ENCODE results near the gene TBX15. TPM values are rescaled to one million over a fixed set of nuclear protein-coding genes. Genes with fewer than 3 reads are reported as not detected.
"Not testable (repeated sequence)": the region's sequence is repeated elsewhere in the genome, so short reads cannot be mapped to it uniquely, and the experiment has no call there.

TBX15 gene
- total RNA-seq, 3 donors from 2014 or later = not detected

- no peaks in the 10 kb centered on the region for H3K9me3 Mint-ChIP-seq
- ATAC-seq (no peak), DNase-seq (no peak)
- H3K27me3 Mint-ChIP-seq (ENCODE audit: low read depth) = peaks cover 5% of the 10 kb centered on the region
- H3K4me1 Mint-ChIP-seq (ENCODE audit: low read depth) = no peaks in the 10 kb centered on the region
- no peaks in the 10 kb centered on the region for H3K36me3 Mint-ChIP-seq (ENCODE audit: insufficient read depth)
- H3K4me3 Mint-ChIP-seq = no peak overlapping the region
Measured at GRCh38 chr1:118963138-118963455, 25.0 kb downstream of the TBX15 start.

- Mint-ChIP-seq H3K4me1 (ENCODE audit: low read depth) (no peaks in the 10 kb centered on the region), H3K4me3 (no peak overlapping the region), H3K9me3 (no peaks in the 10 kb centered on the region), H3K36me3 (ENCODE audit: insufficient read depth) (no peaks in the 10 kb centered on the region), H3K27me3 (ENCODE audit: low read depth) (peaks cover 5% of the 10 kb centered on the region)
- DNase-seq = no peak
- no peak for ATAC-seq
Measured at GRCh38 chr1:118961156-118961555, 27.0 kb downstream of the TBX15 start.

- Mint-ChIP-seq H3K9me3 (no peaks in the 10 kb centered on the region), H3K27me3 (ENCODE audit: low read depth) (peaks cover 5% of the 10 kb centered on the region), H3K4me3 (no peak overlapping the region), H3K4me1 (ENCODE audit: low read depth) (no peaks in the 10 kb centered on the region), H3K36me3 (ENCODE audit: insufficient read depth) (no peaks in the 10 kb centered on the region)
- no peak for DNase-seq
- ATAC-seq = no peak
Measured at GRCh38 chr1:118960567-118961136, 27.5 kb downstream of the TBX15 start.

GRCh38 chr1:118960026-118960561, 28.0 kb downstream of the TBX15 start:
- ATAC-seq = no peak
- DNase-seq = no peak
- Mint-ChIP-seq H3K9me3 (no peaks in the 10 kb centered on the region), H3K4me3 (no peak overlapping the region), H3K27me3 (ENCODE audit: low read depth) (peaks cover 5% of the 10 kb centered on the region), H3K4me1 (ENCODE audit: low read depth) (no peaks in the 10 kb centered on the region), H3K36me3 (ENCODE audit: insufficient read depth) (no peaks in the 10 kb centered on the region)

GRCh38 chr1:118958937-118959631, 29.1 kb downstream of the TBX15 start:
- H3K9me3 Mint-ChIP-seq = no peaks in the 10 kb centered on the region
- H3K4me1 Mint-ChIP-seq (ENCODE audit: low read depth) = no peaks in the 10 kb centered on the region
- DNase-seq = no peak
- H3K27me3 Mint-ChIP-seq (ENCODE audit: low read depth) = peaks cover 5% of the 10 kb centered on the region
- no peak overlapping the region for H3K4me3 Mint-ChIP-seq
- H3K36me3 Mint-ChIP-seq (ENCODE audit: insufficient read depth) = no peaks in the 10 kb centered on the region
- ATAC-seq = no peak

GRCh38 chr1:118958140-118958539, 30.0 kb downstream of the TBX15 start:
- Mint-ChIP-seq H3K9me3 (no peaks in the 10 kb centered on the region), H3K36me3 (ENCODE audit: insufficient read depth) (no peaks in the 10 kb centered on the region), H3K4me3 (no peak overlapping the region), H3K4me1 (ENCODE audit: low read depth) (no peaks in the 10 kb centered on the region), H3K27me3 (ENCODE audit: low read depth) (peaks cover 4% of the 10 kb centered on the region)
- no peak for DNase-seq
- no peak for ATAC-seq

- H3K27me3 Mint-ChIP-seq (ENCODE audit: low read depth); H3K4me1 Mint-ChIP-seq (ENCODE audit: low read depth); ATAC-seq; DNase-seq; H3K36me3 Mint-ChIP-seq (ENCODE audit: insufficient read depth); H3K9me3 Mint-ChIP-seq; H3K4me3 Mint-ChIP-seq: not testable (repeated sequence)
Measured at GRCh38 chr1:118957579-118957978, 30.6 kb downstream of the TBX15 start.

- ATAC-seq = no peak
- H3K36me3 Mint-ChIP-seq (ENCODE audit: insufficient read depth) = no peaks in the 10 kb centered on the region
- no peak overlapping the region for H3K4me3 Mint-ChIP-seq
- DNase-seq = no peak
- H3K9me3 Mint-ChIP-seq = no peaks in the 10 kb centered on the region
- no peaks in the 10 kb centered on the region for H3K4me1 Mint-ChIP-seq (ENCODE audit: low read depth)
- peaks cover 4% of the 10 kb centered on the region for H3K27me3 Mint-ChIP-seq (ENCODE audit: low read depth)
Measured at GRCh38 chr1:118954301-118954905, 33.7 kb downstream of the TBX15 start.

GRCh38 chr1:118951270-118951936, 36.7 kb downstream of the TBX15 start:
- ATAC-seq (no peak), DNase-seq (no peak)

GRCh38 chr1:118949315-118949714, 38.8 kb downstream of the TBX15 start:
- H3K9me3 Mint-ChIP-seq = peaks cover 3% of the 10 kb centered on the region
- no peak overlapping the region for H3K4me3 Mint-ChIP-seq
- H3K36me3 Mint-ChIP-seq (ENCODE audit: insufficient read depth) = no peaks in the 10 kb centered on the region
- no peaks in the 10 kb centered on the region for H3K27me3 Mint-ChIP-seq (ENCODE audit: low read depth)
- DNase-seq (no peak), ATAC-seq (no peak)
- no peaks in the 10 kb centered on the region for H3K4me1 Mint-ChIP-seq (ENCODE audit: low read depth)

More at GRCh38 chr1:118951270-118951936, 36.7 kb downstream of the TBX15 start:
- Mint-ChIP-seq H3K4me1 (ENCODE audit: low read depth) (no peaks in the 10 kb centered on the region), H3K27me3 (ENCODE audit: low read depth) (no peaks in the 10 kb centered on the region), H3K4me3 (no peak overlapping the region), H3K36me3 (ENCODE audit: insufficient read depth) (no peaks in the 10 kb centered on the region), H3K9me3 (peaks cover 3% of the 10 kb centered on the region)

GRCh38 chr1:118948846-118949245, 39.3 kb downstream of the TBX15 start:
- DNase-seq (no peak), ATAC-seq (no peak)
- Mint-ChIP-seq H3K4me1 (ENCODE audit: low read depth) (no peaks in the 10 kb centered on the region), H3K27me3 (ENCODE audit: low read depth) (no peaks in the 10 kb centered on the region), H3K9me3 (peaks cover 3% of the 10 kb centered on the region), H3K36me3 (ENCODE audit: insufficient read depth) (no peaks in the 10 kb centered on the region), H3K4me3 (no peak overlapping the region)

- H3K27me3 Mint-ChIP-seq (ENCODE audit: low read depth) = no peaks in the 10 kb centered on the region
- no peak for ATAC-seq
- peaks cover 3% of the 10 kb centered on the region for H3K9me3 Mint-ChIP-seq
- no peak for DNase-seq
- no peaks in the 10 kb centered on the region for H3K36me3 Mint-ChIP-seq (ENCODE audit: insufficient read depth)
- no peaks in the 10 kb centered on the region for H3K4me1 Mint-ChIP-seq (ENCODE audit: low read depth)
- no peak overlapping the region for H3K4me3 Mint-ChIP-seq
Measured at GRCh38 chr1:118948351-118948750, 39.8 kb downstream of the TBX15 start.

GRCh38 chr1:118947790-118948189, 40.4 kb downstream of the TBX15 start:
- H3K27me3 Mint-ChIP-seq (ENCODE audit: low read depth) = no peaks in the 10 kb centered on the region
- H3K4me3 Mint-ChIP-seq = no peak overlapping the region
- H3K36me3 Mint-ChIP-seq (ENCODE audit: insufficient read depth) = no peaks in the 10 kb centered on the region
- H3K4me1 Mint-ChIP-seq (ENCODE audit: low read depth) = no peaks in the 10 kb centered on the region
- ATAC-seq (no peak), DNase-seq (no peak)
- peaks cover 3% of the 10 kb centered on the region for H3K9me3 Mint-ChIP-seq

GRCh38 chr1:118947003-118947765, 41.0 kb downstream of the TBX15 start:
- Mint-ChIP-seq H3K4me3 (no peak overlapping the region), H3K9me3 (peaks cover 3% of the 10 kb centered on the region), H3K27me3 (ENCODE audit: low read depth) (no peaks in the 10 kb centered on the region), H3K36me3 (ENCODE audit: insufficient read depth) (no peaks in the 10 kb centered on the region), H3K4me1 (ENCODE audit: low read depth) (no peaks in the 10 kb centered on the region)
- DNase-seq (no peak), ATAC-seq (no peak)

All from activated T-cell treated with anti-CD3 and anti-CD28 coated beads, Interleukin-2, amount 50 U/mL, for 4 hours (primary cell).